ENCODE results near the gene GABBR2. TPM values are rescaled to one million over a fixed set of nuclear protein-coding genes. Genes with fewer than 3 reads are reported as not detected.

GABBR2 gene
- total RNA-seq, 3 donors from 2014 or later: not detected

DNA sequence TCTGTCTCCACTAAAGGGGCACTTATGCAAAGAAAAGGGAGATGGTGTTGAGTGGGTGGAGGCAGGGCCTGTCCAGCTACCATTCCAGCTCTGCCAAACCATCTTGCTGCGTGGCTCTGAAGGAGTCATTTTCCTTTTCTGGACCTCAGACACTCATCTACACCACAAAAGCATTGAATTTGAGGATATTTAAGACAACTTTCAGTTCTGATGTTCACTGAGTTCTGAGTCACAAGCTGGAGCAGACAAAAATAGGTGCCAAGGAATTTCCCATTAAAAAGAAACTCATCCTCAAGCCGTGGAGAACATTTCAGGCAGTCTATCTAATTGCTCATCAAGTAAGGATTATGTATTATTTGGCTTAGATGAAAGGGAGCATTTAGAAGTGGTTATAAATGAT, 258.2 kb downstream of the GABBR2 start:
- Mint-ChIP-seq H3K36me3 (ENCODE audit: insufficient read depth) (no peaks in the 10 kb centered on the region), H3K9me3 (no peaks in the 10 kb centered on the region), H3K27me3 (ENCODE audit: low read depth) (peaks cover 11% of the 10 kb centered on the region), H3K4me3 (no peak overlapping the region), H3K4me1 (ENCODE audit: low read depth) (no peaks in the 10 kb centered on the region)
- ATAC-seq (no peak), DNase-seq (no peak)

DNA sequence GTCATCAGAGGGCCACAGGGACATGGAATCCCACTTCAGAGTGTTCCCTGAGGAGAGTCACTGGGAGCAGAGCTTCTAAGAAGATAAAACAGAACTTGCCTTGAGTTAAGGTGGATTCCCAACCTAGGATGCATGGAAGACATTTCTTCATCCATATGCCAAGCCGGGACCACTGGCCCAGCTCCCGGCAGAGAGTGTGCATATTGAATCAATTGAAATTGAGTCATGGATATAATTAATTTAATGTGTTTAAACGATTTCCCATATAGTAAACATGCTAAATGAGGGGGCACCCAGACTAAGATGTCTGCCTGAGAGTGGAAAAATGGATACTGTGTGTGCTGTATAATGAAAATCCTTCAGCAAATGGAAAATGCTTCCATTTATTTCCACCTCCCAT, 258.9 kb downstream of the GABBR2 start:
- Mint-ChIP-seq H3K9me3 (no peaks in the 10 kb centered on the region), H3K4me3 (no peak overlapping the region), H3K4me1 (ENCODE audit: low read depth) (no peaks in the 10 kb centered on the region), H3K27me3 (ENCODE audit: low read depth) (peaks cover 15% of the 10 kb centered on the region), H3K36me3 (ENCODE audit: insufficient read depth) (no peaks in the 10 kb centered on the region)
- no peak for DNase-seq
- no peak for ATAC-seq

- no peak overlapping the region for H3K4me3 Mint-ChIP-seq
- no peaks in the 10 kb centered on the region for H3K4me1 Mint-ChIP-seq (ENCODE audit: low read depth)
- no peak for ATAC-seq
- H3K27me3 Mint-ChIP-seq (ENCODE audit: low read depth): peaks cover 10% of the 10 kb centered on the region
- H3K36me3 Mint-ChIP-seq (ENCODE audit: insufficient read depth): no peaks in the 10 kb centered on the region
- no peaks in the 10 kb centered on the region for H3K9me3 Mint-ChIP-seq
- no peak for DNase-seq
Observed at GRCh38 chr9:98445576-98445975, 263.2 kb downstream of the GABBR2 start.

- H3K27me3 Mint-ChIP-seq (ENCODE audit: low read depth): peaks cover 11% of the 10 kb centered on the region
- H3K4me3 Mint-ChIP-seq: no peak overlapping the region
- no peaks in the 10 kb centered on the region for H3K36me3 Mint-ChIP-seq (ENCODE audit: insufficient read depth)
- H3K9me3 Mint-ChIP-seq: no peaks in the 10 kb centered on the region
- H3K4me1 Mint-ChIP-seq (ENCODE audit: low read depth): no peaks in the 10 kb centered on the region
- ATAC-seq: no peak
- no peak for DNase-seq
Observed at GRCh38 chr9:98444601-98445000, 264.1 kb downstream of the GABBR2 start.

DNA sequence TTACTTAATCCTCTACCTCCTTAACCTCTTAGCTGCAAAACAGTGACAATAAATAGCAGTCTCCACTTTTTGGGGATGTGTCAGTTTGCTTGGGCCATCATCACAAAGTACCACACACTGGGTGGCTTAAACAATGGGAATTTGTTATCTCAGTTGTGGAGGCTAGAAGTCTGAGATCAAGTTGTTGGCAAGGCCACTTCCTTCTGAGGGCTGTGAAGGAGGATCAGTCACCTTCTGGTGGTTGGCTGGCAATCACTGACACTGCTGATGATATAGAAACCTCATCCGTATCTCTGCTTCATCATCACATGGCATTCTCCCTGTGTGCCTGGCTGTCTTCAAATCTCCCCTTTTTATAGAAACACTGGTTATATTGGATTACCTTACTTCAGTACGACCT, 266.2 kb downstream of the GABBR2 start:
- H3K4me3 Mint-ChIP-seq: no peak overlapping the region
- no peak for ATAC-seq
- H3K4me1 Mint-ChIP-seq (ENCODE audit: low read depth): no peaks in the 10 kb centered on the region
- H3K27me3 Mint-ChIP-seq (ENCODE audit: low read depth): peaks cover 9% of the 10 kb centered on the region
- DNase-seq: no peak
- H3K36me3 Mint-ChIP-seq (ENCODE audit: insufficient read depth): no peaks in the 10 kb centered on the region
- H3K9me3 Mint-ChIP-seq: no peaks in the 10 kb centered on the region

DNA sequence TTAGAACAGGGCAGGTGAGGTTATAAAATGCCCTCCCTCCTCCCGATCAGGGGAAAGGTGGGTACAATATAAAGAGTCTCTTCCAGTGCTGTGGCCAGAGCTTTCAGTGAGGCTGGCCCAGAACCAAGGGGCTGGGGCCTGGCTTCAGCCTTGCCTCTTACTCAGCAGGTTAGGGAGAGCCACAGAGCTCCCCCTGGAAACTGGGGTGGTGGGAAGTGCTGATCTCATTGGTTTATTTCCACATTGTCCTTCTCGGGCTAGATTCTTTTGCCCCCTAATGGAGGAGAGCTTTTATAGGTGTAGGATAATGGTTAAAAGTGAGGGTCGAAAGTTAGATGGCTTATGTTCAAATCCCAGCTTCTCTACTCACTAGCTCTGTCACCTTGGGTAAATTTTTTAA, 266.6 kb downstream of the GABBR2 start:
- Mint-ChIP-seq H3K9me3 (no peaks in the 10 kb centered on the region), H3K27me3 (ENCODE audit: low read depth) (peaks cover 9% of the 10 kb centered on the region), H3K36me3 (ENCODE audit: insufficient read depth) (no peaks in the 10 kb centered on the region), H3K4me3 (no peak overlapping the region), H3K4me1 (ENCODE audit: low read depth) (no peaks in the 10 kb centered on the region)
- ATAC-seq (no peak), DNase-seq (no peak)

DNA sequence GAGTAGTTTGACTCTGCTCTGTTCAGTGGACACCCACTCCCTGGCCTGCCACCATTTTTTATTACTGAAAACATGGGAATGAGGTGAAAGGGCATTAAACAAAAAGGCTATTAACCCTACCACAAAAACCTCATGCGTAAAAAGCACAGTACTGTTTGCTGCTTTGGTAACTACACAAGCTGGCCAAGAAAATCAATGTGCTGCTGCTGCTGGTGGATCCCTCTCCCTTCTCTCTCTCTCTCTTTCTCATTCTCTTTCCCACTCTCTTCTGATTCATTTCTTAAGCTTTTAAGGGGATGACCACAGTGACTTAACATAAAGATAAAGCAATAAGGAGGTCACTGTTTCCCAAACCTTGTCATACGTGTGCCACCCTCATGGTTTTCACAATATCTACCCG, 270.1 kb downstream of the GABBR2 start:
- Mint-ChIP-seq H3K9me3 (no peaks in the 10 kb centered on the region), H3K4me1 (ENCODE audit: low read depth) (no peaks in the 10 kb centered on the region), H3K27me3 (ENCODE audit: low read depth) (peaks cover 5% of the 10 kb centered on the region), H3K36me3 (ENCODE audit: insufficient read depth) (no peaks in the 10 kb centered on the region), H3K4me3 (no peak overlapping the region)
- DNase-seq: no peak
- no peak for ATAC-seq

- ATAC-seq: no peak
- no peaks in the 10 kb centered on the region for H3K4me1 Mint-ChIP-seq (ENCODE audit: low read depth)
- H3K9me3 Mint-ChIP-seq: no peaks in the 10 kb centered on the region
- peaks cover 5% of the 10 kb centered on the region for H3K27me3 Mint-ChIP-seq (ENCODE audit: low read depth)
- DNase-seq: no peak
- no peak overlapping the region for H3K4me3 Mint-ChIP-seq
- no peaks in the 10 kb centered on the region for H3K36me3 Mint-ChIP-seq (ENCODE audit: insufficient read depth)
Observed at GRCh38 chr9:98437458-98438034, 271.2 kb downstream of the GABBR2 start.

- Mint-ChIP-seq H3K36me3 (ENCODE audit: insufficient read depth) (no peaks in the 10 kb centered on the region), H3K4me1 (ENCODE audit: low read depth) (no peaks in the 10 kb centered on the region), H3K27me3 (ENCODE audit: low read depth) (peaks cover 5% of the 10 kb centered on the region), H3K4me3 (no peak overlapping the region), H3K9me3 (no peaks in the 10 kb centered on the region)
- no peak for DNase-seq
- no peak for ATAC-seq
Observed at GRCh38 chr9:98432960-98433359, 275.8 kb downstream of the GABBR2 start.

- no peak for DNase-seq
- Mint-ChIP-seq H3K4me1 (ENCODE audit: low read depth) (no peaks in the 10 kb centered on the region), H3K27me3 (ENCODE audit: low read depth) (peaks cover 5% of the 10 kb centered on the region), H3K9me3 (no peaks in the 10 kb centered on the region), H3K4me3 (no peak overlapping the region), H3K36me3 (ENCODE audit: insufficient read depth) (no peaks in the 10 kb centered on the region)
- no peak for ATAC-seq
Observed at GRCh38 chr9:98432134-98432533, 276.6 kb downstream of the GABBR2 start.

DNA sequence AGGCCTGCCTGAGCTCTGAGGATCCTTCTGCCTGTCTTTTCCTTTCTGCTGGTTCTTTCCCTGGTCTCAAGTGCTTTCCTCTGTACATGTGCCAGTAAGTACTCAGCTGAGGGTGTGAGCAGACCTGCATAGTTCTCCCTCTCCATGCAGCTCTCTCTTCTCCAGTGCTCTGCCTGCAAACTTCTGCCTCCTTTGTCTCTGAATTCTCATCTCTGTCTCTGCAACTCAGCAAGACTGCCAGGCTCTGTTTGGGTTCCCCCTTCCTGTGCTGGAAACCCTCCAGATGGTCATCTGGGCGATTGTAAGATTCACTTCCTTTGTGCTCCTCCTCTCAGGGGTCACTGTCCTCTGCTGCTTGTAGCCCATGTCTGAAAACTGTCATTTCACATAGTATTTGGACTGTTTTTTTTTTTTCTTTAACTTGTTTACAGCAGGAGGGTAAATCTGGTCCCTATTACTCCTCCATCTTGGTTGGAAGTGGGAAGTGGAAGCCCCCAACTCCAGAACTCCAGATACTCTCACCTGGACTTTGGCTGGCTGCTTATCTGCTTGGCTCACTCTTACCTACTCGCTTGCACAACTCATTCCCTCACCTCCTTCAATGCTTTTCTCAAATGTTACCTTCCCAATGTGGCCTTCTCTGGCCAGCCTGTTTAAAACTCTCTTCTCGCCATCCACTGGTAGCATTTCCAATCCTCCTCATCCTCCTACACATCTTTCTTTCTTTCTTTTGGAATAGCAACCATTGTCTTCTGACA, 278.0 kb downstream of the GABBR2 start:
- H3K27me3 Mint-ChIP-seq (ENCODE audit: low read depth): peaks cover 5% of the 10 kb centered on the region
- no peaks in the 10 kb centered on the region for H3K9me3 Mint-ChIP-seq
- no peak overlapping the region for H3K4me3 Mint-ChIP-seq
- no peak for DNase-seq
- no peaks in the 10 kb centered on the region for H3K36me3 Mint-ChIP-seq (ENCODE audit: insufficient read depth)
- no peaks in the 10 kb centered on the region for H3K4me1 Mint-ChIP-seq (ENCODE audit: low read depth)
- no peak for ATAC-seq

- ATAC-seq: no peak
Observed at GRCh38 chr9:98429613-98430012, 279.1 kb downstream of the GABBR2 start.

DNA sequence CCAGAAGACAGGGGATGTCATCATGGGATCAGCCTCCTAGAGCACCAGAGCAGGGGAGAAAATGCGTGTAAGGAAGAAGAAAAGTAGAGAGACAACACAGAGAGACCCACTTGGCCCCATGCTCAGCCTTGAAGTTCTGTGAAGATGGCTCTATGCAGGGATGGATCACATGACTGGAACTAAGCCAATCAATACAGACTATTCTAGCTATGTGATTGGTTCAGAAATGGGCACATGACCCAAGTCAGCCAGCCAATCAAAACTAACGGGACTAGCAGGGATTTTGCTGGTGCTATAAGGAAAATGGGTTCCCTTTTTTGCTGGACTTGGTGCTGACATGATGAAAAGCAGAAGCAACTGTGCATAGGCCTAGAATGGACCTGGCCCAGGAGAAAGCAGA, 280.3 kb downstream of the GABBR2 start:
- Mint-ChIP-seq H3K27me3 (ENCODE audit: low read depth) (peaks cover 5% of the 10 kb centered on the region), H3K4me1 (ENCODE audit: low read depth) (no peaks in the 10 kb centered on the region), H3K4me3 (no peak overlapping the region), H3K9me3 (no peaks in the 10 kb centered on the region), H3K36me3 (ENCODE audit: insufficient read depth) (no peaks in the 10 kb centered on the region)
- no peak for ATAC-seq
- DNase-seq: no peak

More at GRCh38 chr9:98429613-98430012, 279.1 kb downstream of the GABBR2 start:
- no peak for DNase-seq
- Mint-ChIP-seq H3K9me3 (no peaks in the 10 kb centered on the region), H3K27me3 (ENCODE audit: low read depth) (peaks cover 5% of the 10 kb centered on the region), H3K4me3 (no peak overlapping the region), H3K36me3 (ENCODE audit: insufficient read depth) (no peaks in the 10 kb centered on the region), H3K4me1 (ENCODE audit: low read depth) (no peaks in the 10 kb centered on the region)

- Mint-ChIP-seq H3K9me3 (no peaks in the 10 kb centered on the region), H3K36me3 (ENCODE audit: insufficient read depth) (no peaks in the 10 kb centered on the region), H3K4me1 (ENCODE audit: low read depth) (no peaks in the 10 kb centered on the region), H3K4me3 (no peak overlapping the region), H3K27me3 (ENCODE audit: low read depth) (peaks cover 5% of the 10 kb centered on the region)
- DNase-seq (no peak), ATAC-seq (no peak)
Observed at GRCh38 chr9:98427491-98427890, 281.2 kb downstream of the GABBR2 start.

- no peaks in the 10 kb centered on the region for H3K36me3 Mint-ChIP-seq (ENCODE audit: insufficient read depth)
- no peaks in the 10 kb centered on the region for H3K27me3 Mint-ChIP-seq (ENCODE audit: low read depth)
- no peak overlapping the region for H3K4me3 Mint-ChIP-seq
- DNase-seq: no peak
- ATAC-seq: no peak
- no peaks in the 10 kb centered on the region for H3K4me1 Mint-ChIP-seq (ENCODE audit: low read depth)
- no peaks in the 10 kb centered on the region for H3K9me3 Mint-ChIP-seq
Observed at GRCh38 chr9:98425079-98425478, 283.7 kb downstream of the GABBR2 start.

Data from activated T-cell treated with anti-CD3 and anti-CD28 coated beads, Interleukin-2, amount 50 U/mL, for 4 hours (primary cell).